Karpas-422 (cell line): ENCODE data around the gene CRB2. TPM values are rescaled to one million over a fixed set of nuclear protein-coding genes. Genes with fewer than 3 reads are reported as not detected.

Experiments
- DNase-seq: peaks from one replicate; pipeline ENCODE4 v3.0.0-alpha.2; 2015
- H2AFZ ChIP-seq: fragments of 200-600 bp; sonication (generic); 2 replicates; pipeline ENCODE4 v1.6.1; 2014; ENCODE audit warnings: antibody characterized with exemption, low read length, mixed read lengths
- H3K27ac ChIP-seq: fragments of 200-600 bp; sonication (generic); 2 replicates; pipeline ENCODE4 v1.5.1; 2014; ENCODE audit warnings: mild to moderate bottlenecking, low read length, moderate library complexity
- H3K27me3 ChIP-seq: fragments of 200-600 bp; sonication (generic); 2 replicates; pipeline ENCODE4 v1.6.1; 2014; ENCODE audit warnings: low read length, mixed read lengths
- H3K36me3 ChIP-seq: fragments of 200-600 bp; sonication (generic); 2 replicates; pipeline ENCODE4 v1.6.1; 2014; ENCODE audit warnings: low read length, mixed read lengths; ENCODE audit not compliant: insufficient read depth
- H3K4me1 ChIP-seq: fragments of 200-600 bp; sonication (generic); 2 replicates; pipeline ENCODE4 v1.6.1; 2014; ENCODE audit warnings: mild to moderate bottlenecking, low read length, mixed read lengths
- H3K4me2 ChIP-seq: fragments of 200-600 bp; sonication (generic); 2 replicates; pipeline ENCODE4 v1.6.1; 2014; ENCODE audit warnings: low read length, low read depth, mild to moderate bottlenecking; ENCODE audit not compliant: poor library complexity, severe bottlenecking
- H3K4me3 ChIP-seq: fragments of 200-600 bp; sonication (generic); 2 replicates; pipeline ENCODE4 v1.5.1; 2014; ENCODE audit warnings: mild to moderate bottlenecking, antibody characterized with exemption, low read length, mixed read lengths
- H3K79me2 ChIP-seq: fragments of 200-600 bp; sonication (generic); 2 replicates; pipeline ENCODE4 v1.6.1; 2014; ENCODE audit warnings: mild to moderate bottlenecking, low read length, mixed read lengths
- H3K9ac ChIP-seq: fragments of 200-600 bp; sonication (generic); 2 replicates; pipeline ENCODE4 v1.6.0; 2014; ENCODE audit warnings: low read length
- H3K9me2 ChIP-seq: fragments of 200-600 bp; sonication (generic), shearing (Covaris generic); replicated peaks from 2 replicates; pipeline ENCODE4 v1.6.0; 2014; ENCODE audit warnings: mild to moderate bottlenecking, low read length, moderate library complexity; ENCODE audit not compliant: insufficient read depth
- H3K9me3 ChIP-seq: fragments of 300-700, 200-600 bp; sonication (generic); 2 replicates; pipeline ENCODE4 v1.6.1; 2014; ENCODE audit warnings: low read length, mixed read lengths
- H4K20me1 ChIP-seq: fragments of 200-600 bp; sonication (generic); 2 replicates; pipeline ENCODE4 v1.6.1; 2014; ENCODE audit warnings: mild to moderate bottlenecking, antibody characterized with exemption, low read length, low read depth; ENCODE audit not compliant: insufficient read depth
- total RNA-seq: library from RNA; depleted of rRNA; stranded (reverse); fragments of >200 nt; shearing (Covaris generic); gene quantifications from 2 replicates; pipeline ENCODE4 v1.2.3, GENCODE V29; 2014; ENCODE audit warnings: low replicate concordance

CRB2 gene
- total RNA-seq, 1 experiment from 2014 or later = not detected

DNA sequence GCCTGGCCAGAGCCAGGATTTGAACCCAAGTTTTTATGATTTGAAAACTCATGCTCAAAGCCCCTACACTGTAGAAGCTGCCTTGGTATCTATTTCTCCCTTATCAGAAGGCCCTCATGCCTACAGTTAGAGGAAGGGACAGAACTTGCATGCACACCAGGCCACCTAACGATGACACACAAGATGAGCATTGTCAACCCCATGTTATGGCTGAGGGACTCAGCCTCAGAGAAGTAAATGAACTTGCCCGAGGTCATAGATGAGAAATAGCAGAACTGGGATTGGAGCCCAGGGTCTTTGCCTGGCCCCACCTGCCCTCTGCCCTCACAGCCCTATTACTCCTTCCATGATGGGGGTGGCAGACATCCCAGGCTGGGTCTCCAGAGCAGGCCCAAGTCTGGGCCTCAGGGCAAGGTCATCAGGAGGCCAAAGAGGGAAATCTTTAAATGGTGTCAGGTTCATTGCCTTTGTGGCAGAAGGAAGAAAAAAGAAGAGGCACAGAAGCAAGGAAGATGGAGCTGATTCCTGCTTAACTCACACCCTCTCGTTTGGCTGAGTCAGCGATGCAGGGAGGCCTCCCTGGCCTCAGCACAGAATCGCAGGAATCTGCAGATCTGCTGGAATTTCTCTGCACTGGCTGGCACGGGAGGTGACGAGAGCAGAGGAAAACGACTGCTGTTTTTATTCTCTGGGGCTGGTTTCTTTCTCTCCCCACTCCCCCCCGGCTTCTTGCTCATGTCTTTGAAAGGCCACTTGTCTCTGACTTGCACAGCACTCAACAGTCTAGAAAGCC lies 20.6 kb upstream of the CRB2 start:
- no peaks in the 10 kb centered on the region for H3K79me2 ChIP-seq
- H3K9ac ChIP-seq = no peak overlapping the region
- H2AFZ ChIP-seq = no peak overlapping the region
- peaks cover 38% of the 10 kb centered on the region for H3K4me1 ChIP-seq
- no peak overlapping the region for H3K27ac ChIP-seq
- H3K36me3 ChIP-seq = no peaks in the 10 kb centered on the region
- no peaks in the 10 kb centered on the region for H3K27me3 ChIP-seq
- no peak overlapping the region for H3K4me3 ChIP-seq
- no peaks in the 10 kb centered on the region for H3K9me3 ChIP-seq
- no peak for DNase-seq
- H3K4me2 ChIP-seq = no peak overlapping the region
- no peaks in the 10 kb centered on the region for H4K20me1 ChIP-seq
- H3K9me2 ChIP-seq = no peaks in the 10 kb centered on the region

DNA sequence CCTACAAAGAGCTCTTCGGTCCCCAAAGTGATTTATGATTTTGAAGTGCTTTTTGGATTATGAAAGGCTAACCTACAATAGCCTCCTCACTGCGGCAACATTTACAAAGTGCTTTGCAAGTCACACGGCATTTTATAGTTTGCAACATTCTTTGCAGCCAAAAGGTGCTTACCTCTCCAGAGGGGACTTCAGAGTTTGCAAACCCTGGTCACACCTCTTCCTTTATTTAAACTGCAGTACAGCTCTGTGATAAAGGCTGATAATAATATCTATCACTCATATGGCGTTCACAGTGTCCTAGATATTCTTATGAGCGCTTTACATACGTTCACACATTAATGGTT lies 20.0 kb upstream of the CRB2 start:
- Histone ChIP-seq H3K36me3 (no peaks in the 10 kb centered on the region), H3K79me2 (no peaks in the 10 kb centered on the region), H3K4me3 (no peak overlapping the region), H3K4me2 (no peak overlapping the region), H2AFZ (no peak overlapping the region), H3K27me3 (no peaks in the 10 kb centered on the region), H3K9ac (no peak overlapping the region), H4K20me1 (no peaks in the 10 kb centered on the region), H3K9me3 (no peaks in the 10 kb centered on the region), H3K9me2 (no peaks in the 10 kb centered on the region), H3K27ac (no peak overlapping the region), H3K4me1 (peaks cover 40% of the 10 kb centered on the region)
- no peak for DNase-seq

DNA sequence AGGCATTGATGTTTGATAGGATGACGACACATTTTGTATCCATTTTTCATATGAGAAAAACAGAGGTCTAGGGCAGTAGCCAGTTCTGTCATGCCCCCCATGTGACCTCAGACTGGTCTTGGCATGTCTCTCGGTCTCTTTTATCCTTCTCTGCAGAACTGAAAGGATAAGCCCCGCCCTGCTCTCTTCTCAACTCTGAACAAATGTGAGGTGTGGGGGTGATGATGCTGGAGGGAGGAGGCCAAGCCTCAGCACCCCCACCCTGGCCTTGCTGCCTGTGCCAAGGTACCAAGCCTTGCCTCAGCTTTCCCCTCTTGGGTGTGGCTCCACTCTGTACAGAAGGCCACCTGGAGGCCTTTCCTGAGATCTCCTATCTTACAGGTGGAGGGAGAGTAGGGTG lies 19.5 kb upstream of the CRB2 start:
- Histone ChIP-seq H3K27ac (no peak overlapping the region), H3K9me3 (no peaks in the 10 kb centered on the region), H3K79me2 (no peaks in the 10 kb centered on the region), H3K9ac (no peak overlapping the region), H3K4me1 (peaks cover 40% of the 10 kb centered on the region), H4K20me1 (no peaks in the 10 kb centered on the region), H3K27me3 (no peaks in the 10 kb centered on the region), H3K4me3 (no peak overlapping the region), H3K9me2 (no peaks in the 10 kb centered on the region), H3K4me2 (no peak overlapping the region), H3K36me3 (no peaks in the 10 kb centered on the region), H2AFZ (no peak overlapping the region)
- no peak for DNase-seq

DNA sequence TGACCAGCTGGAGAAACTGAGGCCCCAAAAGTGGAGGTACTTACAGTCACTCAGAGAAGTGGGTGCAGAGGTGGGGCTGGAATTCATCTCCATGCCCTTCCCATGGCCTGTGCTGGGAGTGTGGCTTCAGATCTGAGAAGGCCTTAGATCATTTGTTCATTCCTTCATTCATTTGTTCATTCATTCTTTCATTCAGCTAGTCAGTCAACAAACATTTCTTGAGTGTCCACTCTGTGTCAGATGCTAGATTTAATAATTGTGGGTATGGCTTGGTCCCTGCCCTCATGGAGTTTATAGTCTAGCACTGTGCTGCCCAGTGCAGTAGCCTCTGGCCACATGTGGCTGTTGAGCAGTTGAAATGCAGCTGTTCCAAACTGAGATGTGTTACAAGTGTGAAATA lies 19.0 kb upstream of the CRB2 start:
- Histone ChIP-seq H3K27ac (no peak overlapping the region), H2AFZ (no peak overlapping the region), H3K36me3 (no peaks in the 10 kb centered on the region), H3K9ac (no peak overlapping the region), H4K20me1 (no peaks in the 10 kb centered on the region), H3K27me3 (no peaks in the 10 kb centered on the region), H3K9me2 (no peaks in the 10 kb centered on the region), H3K79me2 (no peaks in the 10 kb centered on the region), H3K4me3 (no peak overlapping the region), H3K4me2 (no peak overlapping the region), H3K9me3 (no peaks in the 10 kb centered on the region), H3K4me1 (peaks cover 43% of the 10 kb centered on the region)
- DNase-seq = no peak

DNA sequence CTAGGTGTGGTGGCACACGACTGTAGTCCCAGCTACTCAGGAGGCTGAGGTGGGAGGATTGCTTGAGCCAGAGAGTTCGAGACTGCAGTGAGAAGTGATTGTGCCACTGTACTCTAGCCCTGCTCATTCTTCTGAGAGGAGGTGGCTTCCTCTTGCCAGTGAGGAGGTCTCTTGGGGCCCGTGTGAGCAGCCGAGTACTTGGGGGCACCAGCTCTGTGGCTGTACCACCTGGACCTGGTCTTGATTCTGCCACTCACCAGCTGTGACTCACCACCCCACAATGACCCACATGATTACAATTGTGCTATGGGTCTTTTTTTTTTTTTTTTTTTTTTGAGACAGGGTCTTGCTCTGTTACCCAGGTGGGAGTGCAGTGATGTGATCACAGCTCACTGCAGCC lies 18.0 kb upstream of the CRB2 start:
- H3K9me3 ChIP-seq = no peaks in the 10 kb centered on the region
- no peak overlapping the region for H2AFZ ChIP-seq
- H3K4me2 ChIP-seq = peak overlapping the region; percentile 24
- H3K27ac ChIP-seq = no peak overlapping the region
- no peaks in the 10 kb centered on the region for H4K20me1 ChIP-seq
- 0 out of 2 replicates have a peak overlapping the region, but pooled peaks have one; percentile 2 for H3K9ac ChIP-seq
- H3K36me3 ChIP-seq = no peaks in the 10 kb centered on the region
- no peaks in the 10 kb centered on the region for H3K79me2 ChIP-seq
- no peak overlapping the region for H3K4me3 ChIP-seq
- no peaks in the 10 kb centered on the region for H3K27me3 ChIP-seq
- no peaks in the 10 kb centered on the region for H3K9me2 ChIP-seq
- H3K4me1 ChIP-seq = peaks cover 50% of the 10 kb centered on the region
- peak; percentile 68 for DNase-seq

DNA sequence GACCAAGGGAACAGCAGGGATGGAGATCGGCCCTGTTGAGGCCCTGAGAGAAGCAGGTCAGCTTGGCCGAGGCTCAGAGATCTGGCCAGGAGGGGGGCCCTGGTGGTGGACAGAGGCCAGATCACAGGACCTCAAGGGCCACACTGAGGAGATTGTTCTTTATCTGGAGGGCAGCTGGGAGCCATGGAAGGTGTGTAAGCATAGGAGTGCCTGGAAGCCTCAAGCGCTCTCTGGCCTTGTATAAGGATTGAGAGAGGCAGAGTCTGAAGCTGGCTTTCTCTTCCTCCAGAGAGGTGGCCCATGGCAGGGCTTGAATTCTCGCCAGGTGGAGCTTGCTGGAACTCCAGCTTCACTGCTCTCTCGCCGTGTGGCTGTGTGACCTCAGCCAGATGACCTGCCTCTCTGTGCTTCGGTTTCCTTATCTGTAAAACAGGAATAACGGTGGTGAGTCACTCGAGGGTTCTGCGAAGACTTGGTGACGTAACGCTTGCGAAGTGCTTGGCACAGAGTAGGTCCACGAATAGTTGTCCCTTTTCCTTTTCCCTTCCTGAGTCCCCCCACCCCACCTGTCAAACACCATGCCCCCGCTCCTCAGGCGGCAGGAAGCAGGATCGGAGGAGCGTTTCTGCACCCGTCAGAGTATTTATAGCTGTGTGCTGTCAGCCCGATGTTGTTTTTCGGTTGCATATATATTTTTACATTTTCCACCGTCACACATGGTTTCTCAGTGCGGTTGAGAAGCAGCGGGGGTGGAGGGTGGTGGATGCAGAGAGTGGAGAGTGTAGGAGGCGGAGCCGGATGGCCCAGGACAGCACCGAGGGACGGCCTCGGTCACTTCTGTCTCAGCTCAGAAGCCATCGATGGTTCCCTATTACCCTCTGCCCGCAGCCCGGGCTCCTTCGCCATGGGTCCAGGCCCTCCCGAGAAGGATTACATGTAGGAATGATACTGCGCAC lies 17.0 kb upstream of the CRB2 start:
- Histone ChIP-seq H3K4me3 (peak overlapping the region; percentile 59), H3K27ac (no peak overlapping the region), H3K4me2 (peak overlapping the region; percentile 64), H2AFZ (peak overlapping the region; percentile 63), H3K4me1 (peaks cover 59% of the 10 kb centered on the region), H3K9me2 (no peaks in the 10 kb centered on the region), H4K20me1 (no peaks in the 10 kb centered on the region), H3K9me3 (no peaks in the 10 kb centered on the region), H3K36me3 (no peaks in the 10 kb centered on the region), H3K27me3 (no peaks in the 10 kb centered on the region), H3K9ac (peak overlapping the region; percentile 33), H3K79me2 (no peaks in the 10 kb centered on the region)
- peak; percentile 56 for DNase-seq

DNA sequence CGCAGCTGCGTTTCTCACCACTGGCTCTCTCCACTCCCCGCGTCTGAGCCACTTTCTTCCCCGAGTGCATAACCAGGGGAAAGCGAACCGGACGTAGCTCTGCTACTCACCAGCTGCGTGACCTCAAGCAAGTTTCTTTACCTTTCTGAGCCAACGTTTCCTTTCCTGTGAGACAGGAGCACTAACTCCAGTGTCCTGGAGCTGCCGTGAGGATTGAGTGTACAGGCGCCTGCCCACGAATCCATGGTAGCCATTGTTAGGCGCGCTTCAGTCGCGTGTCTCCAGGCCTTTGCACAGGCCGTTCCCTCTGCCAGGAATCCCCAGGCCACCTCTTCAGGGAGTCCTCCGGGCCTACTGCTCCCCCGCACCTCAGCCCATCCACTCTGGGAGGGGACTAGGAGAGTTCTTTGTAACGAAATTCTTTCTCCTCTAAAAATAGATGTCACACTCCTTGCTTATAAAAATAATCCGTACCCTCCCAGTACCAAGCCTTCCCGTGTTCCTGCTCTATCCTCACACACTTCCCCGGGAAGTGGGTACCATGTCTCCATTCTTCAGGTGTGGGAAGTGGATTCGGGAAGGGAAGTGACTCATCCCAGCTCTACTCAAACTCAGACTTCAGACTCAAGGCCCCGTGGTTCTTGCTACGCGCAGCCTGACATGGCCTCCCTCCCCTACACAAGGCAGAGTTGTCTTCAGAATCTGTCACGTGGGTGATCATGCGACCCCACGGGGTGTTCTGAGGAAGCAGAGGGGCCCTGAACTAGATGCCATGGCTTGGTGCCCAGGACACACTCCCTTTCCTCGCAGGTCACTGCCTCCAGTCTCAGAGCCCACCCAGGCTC lies 16.1 kb upstream of the CRB2 start:
- H3K9me2 ChIP-seq = no peaks in the 10 kb centered on the region
- peak overlapping the region; percentile 64 for H3K4me2 ChIP-seq
- no peaks in the 10 kb centered on the region for H4K20me1 ChIP-seq
- H3K27me3 ChIP-seq = no peaks in the 10 kb centered on the region
- no peak overlapping the region for H3K27ac ChIP-seq
- peak overlapping the region; percentile 59 for H3K4me3 ChIP-seq
- peaks cover 60% of the 10 kb centered on the region for H3K4me1 ChIP-seq
- no peaks in the 10 kb centered on the region for H3K36me3 ChIP-seq
- DNase-seq = peak; percentile 67
- no peaks in the 10 kb centered on the region for H3K79me2 ChIP-seq
- H3K9me3 ChIP-seq = no peaks in the 10 kb centered on the region
- peak overlapping the region; percentile 63 for H2AFZ ChIP-seq
- H3K9ac ChIP-seq = peak overlapping the region; percentile 33
